Activated effector memory CD4-positive, alpha-beta T cell treated with Interleukin-2 at 50 U/mL for 16 hours (primary cell): ENCODE data around the gene FCER2.

Experiments
- DNase-seq: peaks from one replicate; pipeline ENCODE4 v3.0.0-alpha.2; 2020

Gene FCER2

GRCh38 chr19:7676376-7676775 lies 25.6 kb downstream of the FCER2 start:
- DNase-seq = no peak

GRCh38 chr19:7674010-7675005 lies 27.6 kb downstream of the FCER2 start:
- DNase-seq = no peak

- DNase-seq = no peak
These were observed 29.4 kb downstream of the FCER2 start for GRCh38 chr19:7672522-7672921.

- DNase-seq = no peak
These were observed 31.1 kb downstream of the FCER2 start for GRCh38 chr19:7670790-7671189.

GRCh38 chr19:7670150-7670783 lies 31.7 kb downstream of the FCER2 start:
- DNase-seq = no peak

GRCh38 chr19:7669641-7670040 lies 32.3 kb downstream of the FCER2 start:
- DNase-seq = no peak

GRCh38 chr19:7668842-7669241 lies 33.1 kb downstream of the FCER2 start, which contains the start of gene RETN:
Gene RETN (plus strand): TSS chr19:7669049. CDS start chr19:7669327, 278 bp downstream.
- DNase-seq = no peak

- no peak for DNase-seq
These were observed 36.9 kb downstream of the FCER2 start for GRCh38 chr19:7665076-7665475.

GRCh38 chr19:7663706-7664105 lies 38.2 kb downstream of the FCER2 start:
- no peak for DNase-seq

GRCh38 chr19:7662657-7663056 lies 39.3 kb downstream of the FCER2 start:
- DNase-seq = no peak

- no peak for DNase-seq
These were observed 40.0 kb downstream of the FCER2 start for GRCh38 chr19:7661744-7662538.

GRCh38 chr19:7658219-7658686 lies 43.7 kb downstream of the FCER2 start:
- no peak for DNase-seq

GRCh38 chr19:7657131-7657751 lies 44.7 kb downstream of the FCER2 start:
- no peak for DNase-seq

- DNase-seq = no peak
These were observed 46.4 kb downstream of the FCER2 start for GRCh38 chr19:7655581-7655980.

GRCh38 chr19:7654401-7654800 lies 47.5 kb downstream of the FCER2 start:
- DNase-seq = no peak

- DNase-seq = peak; percentile 79
These were observed 49.8 kb downstream of the FCER2 start for GRCh38 chr19:7652061-7652641.

GRCh38 chr19:7650148-7650547 lies 51.8 kb downstream of the FCER2 start:
- DNase-seq = no peak

GRCh38 chr19:7648265-7649014 lies 53.5 kb downstream of the FCER2 start:
- DNase-seq = no peak

GRCh38 chr19:7647156-7647555 lies 54.8 kb downstream of the FCER2 start:
- no peak for DNase-seq

GRCh38 chr19:7646426-7646700 lies 55.6 kb downstream of the FCER2 start:
- DNase-seq = no peak

GRCh38 chr19:7645656-7646425 lies 56.1 kb downstream of the FCER2 start:
- no peak for DNase-seq
